HG02970 (cell line): ENCODE data around the gene SOX15.
"Not testable (repeated sequence)": the region's sequence is repeated elsewhere in the genome, so short reads cannot be mapped to it uniquely, and the experiment has no call there.

Source experiments
- ATAC-seq: cut with Tn5 transposase; IDR thresholded peaks from one replicate; pipeline ENCODE4 v1.9.1; 2021; ENCODE audit warnings: mild to moderate bottlenecking, moderate library complexity, moderate number of reproducible peaks; ENCODE audit not compliant: unreplicated experiment, low FRiP score

SOX15 gene

DNA sequence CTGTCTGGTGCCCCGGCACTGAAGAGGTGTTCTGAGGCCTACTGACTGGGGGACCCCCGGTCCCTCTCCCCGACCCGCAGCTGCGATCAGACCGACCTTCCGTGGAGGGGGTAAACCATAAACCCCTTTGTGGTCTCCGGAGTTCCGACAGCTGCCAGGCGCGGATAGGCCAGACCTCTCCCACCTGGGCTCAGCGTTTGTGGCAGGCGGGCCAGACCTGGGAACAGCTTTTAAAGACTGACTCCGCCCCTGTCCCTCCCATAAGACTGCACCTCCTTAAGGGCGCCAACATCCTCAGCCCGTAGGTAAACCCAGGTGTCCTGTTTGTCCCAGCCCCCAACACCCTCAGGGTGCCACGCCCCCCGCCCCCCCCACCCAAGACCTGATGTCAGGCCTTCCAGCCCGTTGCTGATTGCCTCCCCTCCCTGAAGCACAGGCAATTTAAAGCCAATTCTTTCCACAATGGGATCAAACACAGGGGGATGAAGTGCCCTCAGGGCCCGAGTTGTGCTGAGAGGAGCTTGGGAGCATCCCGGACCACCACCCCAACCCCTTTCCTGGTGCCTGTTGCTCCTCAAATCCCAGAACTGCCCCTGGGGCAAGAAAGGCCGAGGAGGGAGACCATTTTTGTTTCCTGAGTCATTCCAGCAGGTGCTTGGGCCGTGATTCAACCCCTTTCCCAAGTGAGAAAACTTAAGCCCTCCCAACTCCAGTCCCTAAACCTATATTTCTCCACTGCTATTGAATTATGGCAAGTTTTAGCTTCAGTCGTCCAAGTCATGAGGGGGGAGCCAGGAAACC lies at the start of gene SOX15:
Gene SOX15 (minus strand): TSS at position 204 of the 801 bp plus-strand sequence. CDS start 418 bp downstream, outside the sequence.
- ATAC-seq = no peak

- ATAC-seq = no peak
Observed at GRCh38 chr17:7636163-7636562, 46.3 kb upstream of the SOX15 start.

GRCh38 chr17:7634384-7634783 lies 44.5 kb upstream of the SOX15 start:
- no peak for ATAC-seq

- ATAC-seq = no peak
Observed at GRCh38 chr17:7633093-7633492, 43.2 kb upstream of the SOX15 start.

DNA sequence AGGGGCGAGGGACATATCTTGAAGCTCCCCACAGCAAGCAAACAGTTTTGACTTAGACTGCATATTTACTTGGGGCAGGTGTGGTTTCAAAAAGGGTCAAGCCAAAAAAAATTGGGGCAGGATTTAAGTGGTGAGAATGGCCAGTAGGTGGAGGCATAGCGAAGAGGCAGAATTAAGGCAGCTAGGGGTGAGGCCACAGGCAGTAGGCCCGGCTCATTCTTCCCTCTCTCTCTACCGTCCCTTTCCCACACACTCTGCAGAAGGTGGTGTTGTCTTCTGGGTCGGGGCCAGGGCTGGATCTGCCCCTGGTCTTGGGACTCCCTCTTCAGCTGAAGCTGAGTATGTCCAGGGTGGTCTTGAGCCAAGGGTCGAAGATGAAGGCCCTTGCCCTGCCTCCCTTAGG lies 42.6 kb upstream of the SOX15 start:
- no peak for ATAC-seq

GRCh38 chr17:7631398-7632380 lies 41.8 kb upstream of the SOX15 start:
- ATAC-seq = no peak

DNA sequence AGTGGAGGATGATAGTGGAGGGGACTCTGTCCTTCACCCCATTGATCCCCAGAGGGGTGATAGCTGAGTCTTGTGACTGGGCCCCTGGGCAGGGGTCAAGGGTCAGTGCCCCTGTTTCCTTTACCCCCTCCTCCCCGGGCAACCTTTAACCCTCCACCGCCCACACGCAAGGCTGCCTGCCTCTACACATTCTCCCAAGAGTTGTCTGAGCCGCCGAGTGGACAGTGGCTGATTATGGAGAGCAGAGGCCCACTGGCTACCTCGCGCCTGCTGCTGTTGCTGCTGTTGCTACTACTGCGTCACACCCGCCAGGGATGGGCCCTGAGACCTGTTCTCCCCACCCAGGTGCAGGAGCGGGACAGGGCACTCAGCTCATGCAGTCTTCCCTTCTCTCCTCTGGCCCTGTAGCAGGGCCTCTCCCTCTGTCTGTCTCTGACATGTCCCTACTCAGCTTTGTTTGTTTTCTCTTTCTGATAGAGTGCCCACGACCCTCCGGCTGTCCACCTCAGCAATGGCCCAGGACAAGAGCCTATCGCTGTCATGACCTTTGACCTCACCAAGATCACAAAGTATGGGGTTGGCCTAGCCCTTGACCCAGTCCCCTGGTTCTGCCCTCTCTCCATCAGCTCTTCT lies 40.2 kb upstream of the SOX15 start, which contains the start of gene SHBG:
Gene SHBG (plus strand): TSS at position 197 of the 633 bp plus-strand sequence. CDS start 38 bp downstream, at position 235.
- ATAC-seq = no peak

GRCh38 chr17:7627250-7628121 lies 37.6 kb upstream of the SOX15 start, which contains the start of gene SAT2:
SAT2 (minus strand) TSS chr17:7627821; CDS start chr17:7627635, 186 bp downstream.
- ATAC-seq = peak; percentile 67

- no peak for ATAC-seq
Observed at GRCh38 chr17:7626956-7627249, 37.0 kb upstream of the SOX15 start.

DNA sequence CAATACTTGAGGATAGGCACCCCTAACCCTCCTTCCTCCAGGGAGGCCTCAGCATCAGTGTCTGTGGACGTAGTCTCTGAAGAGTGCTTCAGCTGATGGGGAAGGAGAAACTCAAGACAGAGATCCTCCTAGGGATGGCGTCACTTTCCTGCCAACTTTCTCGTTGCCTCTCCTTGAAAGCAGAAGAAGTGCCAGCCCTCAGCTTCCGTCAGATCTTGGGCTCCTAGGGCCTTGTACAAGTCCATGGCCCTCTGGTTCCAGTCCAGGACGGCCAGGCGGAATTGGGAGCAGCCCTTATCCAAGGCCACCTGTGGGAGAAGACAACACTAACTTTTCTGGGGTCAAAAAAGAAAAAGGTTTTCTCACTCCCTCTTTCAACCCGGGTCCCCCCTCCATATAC lies 36.4 kb upstream of the SOX15 start:
- no peak for ATAC-seq

- not testable (repeated sequence) for ATAC-seq
Observed at GRCh38 chr17:7625749-7626148, 35.9 kb upstream of the SOX15 start.

DNA sequence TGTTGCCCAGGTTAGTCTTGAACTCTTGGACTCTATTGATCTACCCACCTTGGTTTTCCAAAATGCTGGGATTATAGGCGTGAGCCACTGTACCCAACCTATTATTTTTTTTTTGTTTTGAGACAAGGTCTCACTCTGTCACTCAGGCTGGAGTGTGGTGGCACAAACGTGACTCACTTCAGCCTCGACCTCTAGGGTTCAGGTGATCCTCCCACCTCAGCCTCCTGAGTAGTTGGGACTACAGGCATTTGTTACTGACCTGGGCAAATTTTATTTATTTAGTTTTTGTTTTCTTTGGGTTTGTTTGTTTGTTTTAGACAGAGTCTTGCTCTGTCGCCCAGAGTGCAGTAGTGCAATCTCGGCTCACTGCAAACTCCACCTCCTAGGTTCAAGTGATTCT lies 33.8 kb upstream of the SOX15 start:
- ATAC-seq = no peak

GRCh38 chr17:7620835-7621234 lies 30.9 kb upstream of the SOX15 start:
- ATAC-seq = no peak

GRCh38 chr17:7618608-7619007 lies 28.7 kb upstream of the SOX15 start:
- ATAC-seq = no peak

- no peak for ATAC-seq
Observed at GRCh38 chr17:7615265-7615747, 25.4 kb upstream of the SOX15 start.

DNA sequence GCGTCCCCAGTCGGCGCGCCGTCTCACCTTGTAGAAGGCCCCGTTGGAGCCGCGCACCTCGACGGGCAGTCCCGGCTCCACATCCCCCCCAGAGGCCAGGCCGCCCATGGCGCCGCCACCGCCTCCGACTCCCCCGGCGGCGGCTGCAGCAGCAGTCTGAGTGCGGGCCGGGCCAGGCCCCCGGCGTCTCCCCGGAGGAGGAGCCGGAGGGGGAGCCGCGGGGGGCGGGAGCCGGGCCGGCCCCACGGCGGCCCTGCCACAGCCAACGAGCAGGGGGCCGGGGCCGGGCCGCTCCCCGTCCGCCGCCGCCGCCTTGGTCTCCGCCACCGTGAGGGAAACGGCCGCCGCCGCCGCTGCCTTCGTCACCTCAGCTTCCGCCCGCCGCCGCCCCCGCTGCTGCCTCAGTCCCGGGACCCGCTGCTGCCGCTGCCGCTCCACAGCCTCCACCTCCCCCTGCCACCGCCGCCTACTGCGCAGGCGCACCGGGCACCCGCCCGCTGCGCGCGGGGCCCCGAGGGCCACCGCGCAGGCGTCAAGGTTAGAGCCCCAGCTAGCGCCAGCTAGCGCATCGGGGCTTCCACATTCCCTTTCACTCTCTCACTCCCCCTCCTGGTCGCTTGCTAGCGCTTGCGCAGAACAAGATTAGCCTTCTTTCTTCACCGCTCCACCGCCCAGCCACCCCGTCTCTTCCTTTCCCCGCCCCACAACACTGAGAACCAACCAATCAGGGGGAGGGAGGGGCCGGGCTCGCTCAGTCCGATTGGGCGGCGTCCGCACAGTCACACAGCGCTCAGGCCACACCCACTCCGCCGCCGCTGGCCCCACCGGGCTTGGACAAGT lies 24.8 kb upstream of the SOX15 start, which contains the start of gene FXR2:
Gene FXR2 (minus strand): TSS at position 473 of the 840 bp plus-strand sequence. CDS start 365 bp downstream, at position 108.
- ATAC-seq = peak; percentile 92

DNA sequence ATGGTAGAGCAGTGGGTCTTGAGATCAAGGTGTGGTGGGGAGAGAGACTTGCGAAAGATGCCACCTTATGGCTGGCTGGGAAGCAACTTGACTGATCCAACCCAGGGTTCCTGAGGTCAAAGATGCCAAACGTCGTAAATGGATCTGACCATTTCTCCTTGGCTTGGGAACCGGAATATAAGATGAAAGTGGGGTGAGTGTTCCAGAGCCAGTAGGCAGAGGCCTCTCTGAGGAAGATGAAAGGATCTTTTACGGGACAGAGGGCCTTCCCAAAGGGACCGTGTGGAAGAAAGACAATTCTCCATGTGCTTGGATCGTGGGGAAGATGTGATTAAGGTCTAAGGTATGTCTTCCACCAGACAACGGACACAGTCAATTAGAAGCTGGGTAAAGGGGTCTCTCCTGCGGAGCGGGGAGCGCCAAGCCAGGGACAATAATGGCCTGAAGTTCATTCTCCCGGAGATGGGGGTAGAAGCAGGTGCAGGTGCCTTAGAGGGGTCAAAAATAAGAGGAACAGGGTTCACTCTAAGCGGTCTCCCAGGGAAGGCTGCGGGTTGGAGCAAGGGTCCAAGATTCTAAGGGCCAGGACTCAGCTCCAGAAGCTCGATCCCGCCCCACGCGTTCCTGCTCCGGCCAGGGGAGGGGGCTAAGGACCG lies 24.0 kb upstream of the SOX15 start:
- ATAC-seq = no peak

DNA sequence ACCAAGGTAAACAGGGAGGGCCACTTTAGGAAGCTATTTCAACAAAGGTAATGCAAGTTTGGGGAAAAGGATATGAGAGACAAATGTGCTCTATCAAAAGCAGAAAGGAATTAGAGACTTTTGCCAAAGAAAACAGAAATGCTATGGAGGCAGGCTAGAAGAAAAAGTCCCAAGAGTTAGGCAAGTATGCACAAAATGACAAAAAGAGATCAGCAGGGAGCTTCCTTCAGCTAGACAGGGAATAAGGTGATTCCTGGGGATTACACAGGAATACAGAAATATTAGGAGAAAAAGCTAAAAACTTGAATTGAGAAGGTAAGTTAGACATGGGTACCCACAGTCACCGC lies 22.4 kb upstream of the SOX15 start:
- no peak for ATAC-seq
